GM19035 (cell line): ENCODE measurements around the gene OGT.
A peak's percentile ranks its signal among the peaks of the same experiment; 100 is the strongest.
"Not testable (repeated sequence)": the region's sequence is repeated elsewhere in the genome, so short reads cannot be mapped to it uniquely, and the experiment has no call there.

Source experiments
- ATAC-seq: cut with Tn5 transposase; IDR thresholded peaks from one replicate; pipeline ENCODE4 v1.9.1; 2021; ENCODE audit not compliant: unreplicated experiment

Gene OGT

DNA sequence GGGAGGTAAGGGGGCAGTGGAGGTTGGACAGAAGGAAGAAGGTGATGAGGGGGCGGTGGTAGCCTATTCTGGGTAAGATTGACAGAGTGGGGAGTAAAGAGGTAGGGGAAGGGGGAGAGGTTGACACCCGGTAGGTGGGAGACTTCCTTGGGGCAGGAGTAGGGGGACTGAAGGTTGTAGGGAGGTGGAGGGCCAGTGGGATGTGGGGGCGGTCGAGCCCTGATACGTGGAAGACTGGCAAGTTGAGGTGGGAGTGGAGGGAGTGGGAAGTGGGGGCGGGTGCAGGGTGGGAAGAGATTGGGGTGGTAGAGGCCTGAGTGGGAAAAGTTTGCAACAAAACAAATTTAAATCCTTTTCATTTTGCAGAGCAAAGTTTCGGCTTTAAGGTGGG, 47.1 kb downstream of the OGT start:
- no peak for ATAC-seq

DNA sequence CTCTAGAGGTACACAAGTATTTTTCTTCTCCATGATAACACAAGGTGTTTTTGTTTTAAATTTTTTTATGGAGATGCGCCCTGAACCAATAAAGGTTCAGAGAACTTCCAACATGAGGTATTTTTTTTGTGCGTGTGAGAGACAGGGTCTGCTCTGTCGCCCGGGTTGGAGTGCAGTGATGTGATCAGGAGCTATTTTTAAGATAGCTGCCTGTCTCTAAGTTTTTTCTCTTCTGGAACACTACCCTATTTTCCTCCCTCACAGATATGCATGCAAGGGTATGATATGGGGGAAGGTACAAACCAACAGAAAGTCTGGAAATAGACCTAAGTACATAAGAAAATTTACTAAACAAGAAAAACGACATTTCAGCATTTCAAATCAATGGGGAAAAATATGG, 48.3 kb downstream of the OGT start:
- ATAC-seq, result no peak

DNA sequence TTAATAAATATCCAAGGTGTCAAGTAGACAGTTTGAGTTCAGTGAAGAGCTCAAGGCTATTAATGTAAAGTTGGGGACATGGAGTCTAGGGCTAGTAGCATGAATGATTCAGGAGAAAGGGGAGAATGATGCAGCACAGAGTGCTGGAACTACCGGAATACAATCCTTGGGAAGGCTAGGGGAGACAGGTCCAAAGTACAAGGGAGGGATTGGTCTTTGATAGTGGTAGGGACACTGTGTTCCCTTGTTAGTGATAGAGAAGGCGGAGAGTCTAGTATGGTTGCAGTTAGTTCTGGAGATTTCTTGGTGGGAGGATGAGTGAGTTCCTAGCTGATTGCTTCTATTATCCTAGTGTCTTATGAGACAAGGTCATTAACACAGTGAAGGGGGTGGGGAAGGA, 54.0 kb downstream of the OGT start:
- no peak for ATAC-seq

DNA sequence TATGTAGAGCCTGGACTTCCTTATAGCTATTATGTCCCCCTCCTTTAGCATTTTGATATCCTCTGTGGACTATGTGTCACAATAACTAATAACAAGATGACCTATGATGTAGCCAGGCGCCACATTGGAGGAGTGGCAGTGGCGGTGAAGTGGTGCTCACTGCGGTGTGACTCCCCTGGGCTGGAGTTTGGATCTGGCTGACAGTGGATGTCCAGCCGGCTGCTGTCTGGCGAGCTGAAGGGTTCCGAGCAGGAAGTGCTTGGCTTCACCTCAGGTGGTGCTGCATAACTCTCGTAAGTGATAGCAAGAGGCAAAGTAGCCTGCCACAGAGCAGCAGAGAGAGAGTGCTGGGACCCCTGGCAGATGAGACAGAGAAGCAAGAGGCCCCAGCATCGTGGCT, 60.3 kb downstream of the OGT start:
- ATAC-seq, result not testable (repeated sequence)

DNA sequence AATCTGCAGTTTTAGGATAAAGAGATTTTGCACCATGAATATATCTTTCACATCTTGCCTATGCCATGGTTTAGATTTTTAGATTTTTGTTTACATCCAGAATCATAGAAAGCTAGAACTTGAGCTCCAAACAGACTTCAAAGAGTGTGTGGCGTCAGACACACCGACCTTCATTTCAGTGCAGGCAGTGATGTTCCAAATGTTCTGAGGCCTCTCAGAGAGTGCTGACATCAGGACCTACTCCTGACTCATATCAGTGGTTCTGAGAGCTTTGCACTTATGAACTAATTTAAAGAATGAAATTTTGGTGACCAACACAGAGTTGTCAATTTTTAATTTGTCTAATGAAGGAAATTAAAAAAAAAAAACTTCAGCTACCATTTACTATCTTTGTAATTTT, 67.1 kb downstream of the OGT start:
- ATAC-seq, result no peak

DNA sequence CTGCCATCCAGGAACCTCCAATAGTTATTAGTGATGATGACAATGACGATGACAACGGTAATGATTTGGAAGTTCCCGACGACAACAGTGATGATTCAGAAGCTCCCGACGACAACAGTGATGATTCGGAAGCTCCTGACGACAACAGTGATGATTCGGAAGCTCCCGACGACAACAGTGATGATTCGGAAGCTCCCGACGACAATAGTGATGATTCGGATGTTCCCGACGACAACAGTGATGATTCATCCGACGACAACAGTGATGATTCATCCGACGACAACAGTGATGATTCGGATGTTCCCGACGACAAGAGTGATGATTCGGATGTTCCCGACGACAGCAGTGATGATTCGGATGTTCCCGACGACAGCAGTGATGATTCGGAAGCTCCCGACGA, 70.7 kb downstream of the OGT start:
- ATAC-seq, result no peak

DNA sequence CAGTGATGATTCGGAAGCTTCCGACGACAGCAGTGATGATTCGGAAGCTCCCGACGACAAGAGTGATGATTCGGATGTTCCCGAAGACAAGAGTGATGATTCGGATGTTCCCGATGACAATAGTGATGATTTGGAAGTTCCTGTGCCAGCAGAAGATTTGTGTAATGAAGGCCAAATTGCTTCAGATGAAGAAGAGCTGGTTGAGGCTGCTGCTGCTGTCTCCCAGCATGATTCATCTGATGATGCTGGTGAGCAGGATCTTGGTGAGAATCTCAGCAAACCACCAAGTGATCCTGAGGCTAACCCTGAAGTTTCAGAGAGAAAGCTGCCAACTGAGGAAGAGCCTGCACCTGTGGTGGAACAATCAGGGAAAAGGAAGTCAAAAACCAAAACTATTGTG, 71.2 kb downstream of the OGT start:
- ATAC-seq, result no peak

DNA sequence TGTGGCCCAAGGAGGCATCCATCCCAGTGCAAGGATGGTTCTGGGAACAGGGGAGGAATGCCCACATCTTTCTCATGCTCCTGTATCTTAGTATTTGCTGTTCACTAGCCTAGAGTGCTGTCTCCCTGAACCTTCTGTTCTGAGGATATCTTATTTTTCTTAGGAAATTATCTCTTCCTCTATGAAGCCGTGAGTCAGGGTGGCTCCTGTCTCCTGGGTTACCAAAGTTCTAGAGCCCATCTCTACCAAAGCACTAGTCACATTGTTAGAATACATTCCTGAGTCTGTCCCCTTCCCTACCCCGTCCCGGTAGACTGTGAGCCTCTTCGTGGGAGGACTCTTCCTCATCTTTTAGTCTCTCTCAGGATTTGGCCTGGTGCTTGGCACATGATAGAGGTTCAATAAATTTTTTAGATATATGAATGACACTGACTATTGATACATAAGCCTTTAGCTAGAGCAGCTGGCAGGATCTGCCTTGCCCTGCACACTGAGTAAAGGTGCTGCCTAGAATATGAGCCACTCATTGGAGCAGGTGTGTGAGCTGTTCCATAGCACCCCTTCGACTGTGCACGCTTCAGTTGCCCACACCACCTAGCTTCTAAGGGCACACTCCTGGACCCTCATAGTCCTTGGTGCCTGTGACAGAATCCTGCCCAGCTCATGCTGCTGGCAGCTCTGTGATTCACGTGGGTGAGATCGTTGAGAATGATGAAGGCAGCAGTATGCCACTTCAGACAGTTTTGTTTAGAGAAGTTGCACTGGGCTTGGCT, 72.1 kb downstream of the OGT start:
- no peak for ATAC-seq

DNA sequence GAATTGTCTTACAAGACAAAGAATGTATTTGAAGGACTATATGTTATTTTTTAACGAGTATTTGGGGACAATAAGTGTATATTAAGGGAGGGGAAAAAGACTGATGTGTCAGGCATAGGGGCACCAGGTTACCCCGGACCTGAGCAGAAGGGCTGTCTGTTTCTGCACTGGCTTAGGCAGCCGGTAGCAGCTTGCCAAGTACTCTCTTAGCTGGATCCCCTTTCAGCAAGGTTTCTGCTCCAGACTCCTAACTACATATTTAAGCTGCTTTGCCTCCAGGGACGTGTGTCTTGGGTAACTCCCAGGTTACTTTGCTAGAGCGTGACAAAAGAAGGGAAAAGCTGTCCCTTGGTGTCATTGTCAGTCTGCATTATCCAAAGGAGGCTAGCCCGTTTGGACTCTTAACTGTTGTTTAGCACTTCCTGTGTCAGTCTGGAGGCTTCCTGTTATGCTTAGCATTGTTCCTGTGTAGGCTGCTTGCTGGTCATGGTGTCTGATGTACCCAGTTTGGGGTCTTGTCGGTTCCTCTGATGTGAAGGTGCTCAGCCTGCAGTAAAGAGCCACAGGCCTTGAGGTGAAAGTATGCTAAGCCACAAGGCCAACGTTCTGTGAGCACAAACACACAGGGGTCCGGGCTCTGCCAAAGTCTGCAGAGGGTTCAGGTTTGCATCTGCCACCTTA, 73.8 kb downstream of the OGT start:
- no peak for ATAC-seq

DNA sequence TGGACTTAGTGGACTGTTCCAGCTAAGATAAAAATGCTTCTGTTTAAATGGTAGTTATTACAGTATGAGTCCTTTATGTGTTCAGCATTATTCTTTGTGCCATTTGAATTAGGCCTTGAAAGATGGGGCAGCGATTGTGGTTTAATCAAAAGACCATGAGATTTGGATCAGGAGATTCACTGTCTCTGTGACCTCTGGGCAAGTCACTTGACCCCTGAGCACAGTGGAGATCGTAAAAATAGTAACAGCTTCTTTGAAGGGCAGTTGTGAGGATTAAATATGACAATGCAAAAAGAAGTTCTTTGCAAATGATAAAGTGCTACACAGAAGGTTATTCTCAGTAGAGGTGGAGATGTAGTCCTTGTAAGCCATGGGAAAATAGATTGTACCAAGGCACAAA, 74.6 kb downstream of the OGT start:
- ATAC-seq, result no peak

DNA sequence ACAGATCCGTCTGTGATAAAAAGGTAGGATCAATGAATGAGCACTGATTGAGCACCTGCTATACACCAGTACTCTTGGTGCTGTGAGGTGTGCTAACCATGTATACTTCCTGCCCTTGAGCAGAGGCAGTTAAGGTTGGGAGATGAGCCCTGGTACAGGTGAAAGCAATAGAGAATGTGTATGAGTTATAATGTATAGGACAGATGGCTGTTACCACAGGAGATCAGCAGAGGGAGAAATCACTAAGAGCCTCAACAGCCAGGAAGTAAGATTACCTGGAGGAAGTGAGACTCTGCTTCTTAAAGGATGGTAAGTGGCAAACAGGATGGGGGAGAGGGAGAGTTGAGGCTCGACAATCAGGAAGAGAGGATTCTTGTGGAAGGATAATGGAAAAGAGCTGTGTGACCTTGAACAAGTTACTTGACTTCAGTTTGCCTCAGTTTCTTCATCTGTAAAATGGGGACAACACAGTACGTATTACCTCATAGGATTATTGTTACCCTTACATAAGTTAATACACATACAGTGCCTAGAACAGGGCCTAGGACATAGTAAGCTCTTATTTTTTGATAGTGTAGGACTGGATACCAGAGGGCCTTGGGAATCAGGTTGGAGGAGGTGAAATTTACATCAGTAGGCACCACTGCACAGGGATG, 76.3 kb downstream of the OGT start:
- no peak for ATAC-seq

DNA sequence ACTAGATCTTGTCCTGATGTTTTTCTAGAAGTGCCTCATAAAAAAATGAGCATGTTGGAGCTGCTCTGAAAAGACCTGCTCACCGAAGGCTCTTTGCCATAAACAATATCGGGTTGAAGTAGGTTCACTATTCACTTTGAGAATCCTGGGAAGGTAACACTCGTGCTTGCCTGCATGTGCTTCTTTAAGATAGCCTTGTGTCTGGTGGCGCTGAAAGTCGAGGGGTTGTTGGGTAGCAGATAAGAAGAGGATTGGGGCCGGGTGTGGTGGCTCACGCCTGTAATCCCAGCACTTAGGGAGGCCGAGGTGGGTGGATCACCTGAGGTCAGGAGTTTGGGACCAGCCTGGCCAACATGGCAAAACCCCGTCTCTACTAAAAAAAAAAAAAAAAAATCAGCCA, 78.8 kb downstream of the OGT start:
- not testable (repeated sequence) for ATAC-seq

DNA sequence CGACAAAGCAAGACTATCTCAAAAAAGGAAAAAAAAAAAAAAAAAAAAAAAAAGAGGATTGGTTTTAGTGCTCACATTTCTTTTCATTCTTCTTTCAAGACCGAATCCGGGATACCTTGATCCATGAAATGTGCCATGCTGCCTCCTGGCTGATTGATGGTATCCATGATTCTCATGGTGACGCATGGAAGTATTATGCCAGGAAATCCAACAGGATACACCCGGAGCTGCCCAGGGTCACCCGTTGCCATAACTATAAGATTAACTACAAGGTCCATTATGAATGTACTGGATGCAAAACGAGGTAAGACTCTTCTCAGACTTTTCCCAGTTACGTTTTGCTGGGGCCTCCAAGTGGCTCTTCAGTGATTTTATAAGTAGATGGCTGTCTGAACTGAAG, 79.4 kb downstream of the OGT start:
- ATAC-seq, result no peak

DNA sequence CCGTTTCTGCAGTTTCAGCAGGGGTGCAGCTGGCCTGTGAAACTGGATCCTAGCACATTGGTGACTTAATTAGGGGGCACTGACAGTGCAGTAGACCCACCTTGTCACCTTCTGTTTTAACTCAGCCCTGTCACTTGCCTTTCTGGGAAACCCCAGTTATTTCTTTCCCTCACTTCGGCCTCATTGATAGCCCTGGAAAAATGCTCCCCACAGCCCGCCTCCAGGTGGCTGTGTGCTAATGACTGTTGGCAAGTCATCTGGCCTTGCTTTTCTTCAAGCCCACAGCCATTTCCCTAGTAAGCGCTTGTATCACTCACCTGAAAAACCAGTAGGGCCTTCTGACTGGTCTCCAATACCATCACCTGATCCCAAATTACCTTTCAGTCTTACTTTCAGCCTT, 82.2 kb downstream of the OGT start:
- ATAC-seq, result no peak

DNA sequence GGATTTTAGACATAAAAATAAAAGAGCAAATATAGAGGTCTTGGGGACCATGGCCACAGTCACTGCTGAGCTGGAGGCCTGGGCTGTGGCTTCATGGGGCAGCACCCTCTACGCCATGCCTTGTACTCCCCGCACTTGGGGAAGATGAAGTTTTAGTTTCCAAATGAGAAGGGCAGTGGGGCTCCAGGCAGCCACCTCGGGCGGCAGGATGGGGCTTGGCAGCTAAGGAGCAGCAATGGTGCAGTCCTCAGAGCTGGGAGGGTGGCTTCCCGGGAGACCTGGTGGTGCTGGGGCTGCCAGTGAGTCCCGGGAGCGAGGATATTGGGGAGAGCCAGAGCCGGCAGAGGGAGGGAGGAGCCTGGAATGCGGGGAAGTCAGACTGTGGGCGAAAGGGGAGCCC, 83.0 kb downstream of the OGT start:
- ATAC-seq, result no peak

DNA sequence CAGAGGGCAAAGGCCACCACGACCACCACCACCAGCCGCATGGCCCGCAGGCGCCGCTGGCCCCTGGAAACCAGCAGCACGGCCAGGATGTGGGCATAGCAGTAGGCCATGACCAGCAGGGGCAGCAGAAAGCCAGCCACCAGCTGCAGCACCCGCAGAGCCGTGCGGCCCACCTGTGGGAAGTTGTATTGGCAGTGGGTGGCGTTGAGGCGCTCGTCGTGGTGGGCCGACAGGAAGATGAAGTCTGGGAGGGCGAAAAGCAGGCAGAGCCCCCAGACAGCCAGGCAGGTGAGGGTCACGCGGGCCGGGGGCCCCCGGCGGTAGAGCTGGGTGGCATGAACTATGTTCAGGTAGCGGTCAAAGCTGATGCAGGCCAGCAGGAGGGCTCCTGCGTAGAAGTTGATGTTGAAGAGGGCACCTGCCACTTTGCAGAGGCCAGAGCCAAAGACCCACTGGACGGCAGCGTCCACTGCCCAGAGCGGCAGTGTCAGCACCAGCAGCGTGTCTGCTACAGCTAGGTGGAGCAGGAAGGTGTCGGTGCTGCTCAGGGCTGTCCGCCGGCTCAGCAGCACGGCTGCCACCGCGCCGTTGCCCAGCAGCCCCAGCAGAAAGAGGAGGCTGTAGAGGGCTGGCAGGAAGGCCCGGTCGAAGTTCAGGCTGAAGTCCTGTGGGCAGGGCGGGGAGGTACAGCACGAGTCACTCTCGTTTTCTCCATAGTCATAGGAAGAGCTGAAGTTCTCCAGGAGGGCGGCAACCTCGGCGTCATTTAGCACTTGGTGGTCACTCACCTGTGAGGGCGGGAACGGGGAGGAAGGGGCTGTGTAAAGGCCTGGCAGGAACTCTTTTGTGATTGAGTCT, 84.0 kb downstream of the OGT start:
- ATAC-seq, result no peak

DNA sequence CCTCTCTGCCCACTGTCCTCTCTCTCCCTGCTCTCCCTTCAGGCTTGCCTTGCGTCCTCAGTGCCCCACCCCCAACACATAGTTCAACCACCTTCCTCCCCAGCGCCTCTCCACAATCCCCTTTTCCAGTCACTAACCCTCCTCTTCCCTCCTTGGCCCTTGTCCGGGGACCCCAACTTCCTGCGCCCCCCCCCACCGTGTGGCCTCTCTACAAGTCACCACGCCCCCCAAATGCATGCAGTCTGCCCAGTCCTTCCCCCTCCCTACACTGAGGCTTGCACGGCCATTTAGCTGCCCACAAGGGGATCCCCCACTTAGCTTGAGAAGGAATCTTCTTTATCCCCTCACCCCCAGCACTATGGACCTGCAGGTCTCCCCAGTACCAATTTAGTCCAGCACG, 84.8 kb downstream of the OGT start:
- no peak for ATAC-seq

DNA sequence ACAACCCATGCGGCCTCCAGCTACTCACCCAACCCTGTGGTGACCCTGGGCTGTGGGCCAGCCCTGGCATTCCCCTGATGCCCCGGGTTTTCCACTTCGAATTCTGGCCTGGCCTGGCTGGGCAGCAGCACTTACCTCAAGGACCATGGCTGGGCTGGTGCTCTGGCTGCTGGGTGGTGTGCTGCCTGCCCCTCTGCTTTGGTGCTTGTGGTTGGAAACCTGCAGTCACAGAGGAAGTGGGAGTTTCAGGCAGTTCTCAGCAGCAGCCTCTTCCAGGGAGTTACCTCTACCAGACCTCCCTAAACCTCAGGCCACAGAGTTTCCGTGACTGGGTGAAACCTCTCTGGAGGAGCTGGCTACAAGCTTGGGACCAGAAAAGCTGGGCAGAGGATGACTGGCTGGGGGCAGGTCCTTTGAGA, 85.4 kb downstream of the OGT start, which contains the start of gene CXCR3:
Gene CXCR3, minus strand, starts transcription at position 209 of the 419 bp plus-strand sequence. Its CDS starts 62 bp downstream, at position 147.
- ATAC-seq, result peak; percentile 40

DNA sequence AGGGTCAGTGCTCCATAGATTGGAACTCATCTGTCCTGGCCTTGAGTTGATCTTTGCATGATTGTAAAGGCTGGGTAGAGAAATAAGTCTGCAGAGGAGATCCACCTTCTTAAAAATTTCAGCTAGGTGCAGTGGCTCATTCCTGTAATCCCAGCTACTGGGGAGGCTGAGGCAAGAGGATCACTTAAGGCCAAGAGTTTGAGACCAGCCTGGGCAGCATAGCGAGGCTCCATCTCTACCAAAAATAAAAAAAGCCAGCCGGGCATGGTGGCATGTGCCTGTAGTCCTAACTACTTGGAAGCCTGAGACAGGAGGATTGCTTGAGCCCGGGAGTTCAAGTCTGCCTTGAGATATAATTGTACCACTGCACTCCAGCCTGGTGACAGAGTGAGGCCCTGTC, 85.9 kb downstream of the OGT start:
- no peak for ATAC-seq

DNA sequence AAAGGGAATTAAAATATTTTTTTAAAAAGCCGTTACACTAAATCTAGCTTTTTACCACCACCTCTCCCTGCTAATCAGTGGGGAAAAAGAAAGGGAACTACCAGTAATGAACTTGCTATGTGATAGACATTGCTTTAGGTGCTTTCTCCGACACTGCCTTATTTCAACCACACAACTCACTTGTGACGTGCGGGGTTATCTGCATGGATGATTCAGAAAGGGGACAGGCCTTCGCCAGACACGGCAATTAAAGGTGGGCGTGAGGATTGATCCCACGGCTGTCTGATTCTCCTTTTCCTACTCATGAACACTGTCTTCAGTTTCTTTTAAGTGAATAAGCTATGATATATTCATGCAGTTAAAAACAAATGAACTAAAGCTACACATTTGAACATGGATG, 86.3 kb downstream of the OGT start:
- ATAC-seq, result no peak

DNA sequence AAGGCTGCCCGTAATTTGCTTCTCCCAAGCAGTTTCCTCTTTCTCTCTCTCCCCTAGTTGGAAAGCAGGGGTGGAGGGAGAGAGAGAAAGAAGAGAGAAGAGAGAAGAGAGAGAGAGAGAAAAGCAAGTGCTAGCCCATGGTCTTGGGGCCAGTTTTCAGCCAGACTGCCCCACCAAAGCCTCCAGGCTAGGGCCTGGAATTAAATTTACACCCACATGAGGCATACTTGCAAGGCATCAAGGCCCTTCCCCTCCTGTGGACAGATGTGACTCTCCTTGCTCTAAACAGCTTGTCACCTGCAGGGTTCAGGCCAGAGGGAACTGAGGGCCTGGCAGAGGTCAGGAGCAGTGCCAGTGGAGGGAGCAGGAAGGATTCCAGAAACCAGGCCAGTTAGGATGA, 87.1 kb downstream of the OGT start:
- ATAC-seq, result no peak
